ENCODE measurements around the gene ARID1B.

GRCh38 chr6:157079277-157079676 lies 302.1 kb downstream of the ARID1B start:
- TF ChIP-seq CTCF (conservative IDR thresholded peaks at IDR 0.05): no peak
- no peak for TF ChIP-seq ZFX (IDR thresholded peaks at IDR 0.05)
